Lower leg skin (tissue), 3 donors: ENCODE data around the gene SIVA1.

Experiments used
- POLR2A ChIP-seq, 2 donors: fragments of 450-650 bp; IDR thresholded peaks; one replicate each; pipeline ENCODE4 v1.6.1; 2016 to 2017; ENCODE audit warnings: antibody characterized with exemption in 2 of 2, mild to moderate bottlenecking in 1 of 2, moderate library complexity in 1 of 2
- TF ChIP-seq, protein P1 (sequence below), 3 donors: fragments of 450-650 bp; IDR thresholded peaks; one replicate each; pipeline ENCODE4 v1.5.1; 2016; ENCODE audit warnings: antibody characterized with exemption in 3 of 3, mild to moderate bottlenecking in 3 of 3, moderate library complexity in 2 of 3

DNA sequence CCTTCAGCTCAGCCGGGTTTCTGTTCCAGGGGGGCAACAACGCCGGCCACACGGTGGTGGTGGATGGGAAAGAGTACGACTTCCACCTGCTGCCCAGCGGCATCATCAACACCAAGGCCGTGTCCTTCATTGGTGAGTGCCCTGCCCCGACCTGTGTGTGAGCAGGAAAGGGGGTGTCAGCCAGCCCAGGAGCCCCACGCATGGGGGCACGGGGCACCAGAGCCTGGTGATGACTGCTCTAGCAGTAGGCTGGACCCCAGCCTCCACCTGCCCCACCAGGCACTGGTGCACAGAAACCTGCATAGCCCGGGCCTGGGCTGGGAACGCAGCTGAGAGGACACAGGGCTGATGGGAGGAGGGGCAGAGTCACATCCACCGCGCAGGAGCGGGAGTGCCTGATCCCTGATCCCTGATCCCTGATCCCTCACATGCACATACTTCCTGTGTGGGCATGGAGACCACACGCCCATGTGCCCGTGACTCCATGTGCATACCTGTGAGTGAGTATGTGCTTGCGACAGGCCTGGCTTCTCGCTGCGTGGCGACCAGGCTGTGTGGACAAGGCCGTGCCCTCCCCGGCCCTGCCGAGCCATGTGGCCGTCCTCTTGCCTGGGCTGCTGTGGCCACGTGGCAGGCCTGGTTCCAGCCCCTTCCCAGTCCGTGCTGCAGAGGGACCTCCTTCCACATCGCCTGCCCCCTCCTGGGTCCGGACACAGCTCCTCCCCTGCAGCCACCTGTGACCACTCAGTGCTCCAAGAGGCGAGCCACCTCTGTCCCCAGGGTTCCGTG, 17.8 kb upstream of the SIVA1 start:
- no peak for TF ChIP-seq POLR2A (IDR thresholded peaks at IDR 0.05)
- TF ChIP-seq, protein P1, sequence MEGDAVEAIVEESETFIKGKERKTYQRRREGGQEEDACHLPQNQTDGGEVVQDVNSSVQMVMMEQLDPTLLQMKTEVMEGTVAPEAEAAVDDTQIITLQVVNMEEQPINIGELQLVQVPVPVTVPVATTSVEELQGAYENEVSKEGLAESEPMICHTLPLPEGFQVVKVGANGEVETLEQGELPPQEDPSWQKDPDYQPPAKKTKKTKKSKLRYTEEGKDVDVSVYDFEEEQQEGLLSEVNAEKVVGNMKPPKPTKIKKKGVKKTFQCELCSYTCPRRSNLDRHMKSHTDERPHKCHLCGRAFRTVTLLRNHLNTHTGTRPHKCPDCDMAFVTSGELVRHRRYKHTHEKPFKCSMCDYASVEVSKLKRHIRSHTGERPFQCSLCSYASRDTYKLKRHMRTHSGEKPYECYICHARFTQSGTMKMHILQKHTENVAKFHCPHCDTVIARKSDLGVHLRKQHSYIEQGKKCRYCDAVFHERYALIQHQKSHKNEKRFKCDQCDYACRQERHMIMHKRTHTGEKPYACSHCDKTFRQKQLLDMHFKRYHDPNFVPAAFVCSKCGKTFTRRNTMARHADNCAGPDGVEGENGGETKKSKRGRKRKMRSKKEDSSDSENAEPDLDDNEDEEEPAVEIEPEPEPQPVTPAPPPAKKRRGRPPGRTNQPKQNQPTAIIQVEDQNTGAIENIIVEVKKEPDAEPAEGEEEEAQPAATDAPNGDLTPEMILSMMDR (IDR thresholded peaks at IDR 0.05): no peak
